ENCODE data around the gene CA9.
A peak's percentile ranks its signal among the peaks of the same experiment; 100 is the strongest.

Gene CA9

DNA sequence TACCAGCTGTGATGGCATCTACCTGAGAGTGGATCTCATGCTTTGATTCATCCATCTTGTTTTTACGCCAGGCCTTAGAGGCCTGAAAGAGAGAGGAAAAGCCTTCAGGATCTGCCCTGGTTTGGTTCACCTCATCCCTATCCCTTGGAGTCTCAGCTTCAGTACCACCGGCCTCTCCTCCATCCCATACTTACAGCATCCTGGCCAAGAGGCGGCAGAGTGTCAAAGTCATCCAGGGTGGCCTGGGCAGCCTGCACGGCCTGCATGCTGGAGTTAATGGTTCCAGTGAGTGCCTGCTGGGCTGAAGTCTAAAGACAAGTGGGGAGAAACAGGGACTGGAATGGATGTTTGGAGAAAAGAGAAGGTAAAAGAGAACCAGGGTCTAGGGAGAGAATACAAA, 45.8 kb downstream of the CA9 start:
- DNase-seq = no peak

DNA sequence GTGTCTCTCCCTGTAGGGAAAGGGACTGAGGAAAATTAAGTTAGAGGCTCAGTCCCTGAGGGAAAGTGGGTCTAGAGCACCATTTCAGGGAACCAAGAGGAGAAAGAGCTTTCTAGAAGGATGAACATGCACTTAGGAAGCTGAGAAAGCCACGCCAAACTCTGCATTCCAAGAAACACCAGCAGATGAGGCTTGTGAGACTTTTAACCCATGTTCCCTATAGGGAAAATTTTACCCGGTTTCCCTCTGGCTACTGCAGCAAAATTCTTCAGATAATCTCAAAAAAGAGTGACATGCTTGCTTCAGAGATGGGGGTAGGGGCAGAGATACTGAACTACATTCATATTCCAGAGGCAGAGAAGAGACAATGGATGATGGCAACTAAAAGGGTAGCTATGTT, 49.7 kb downstream of the CA9 start:
- DNase-seq = no peak

DNA sequence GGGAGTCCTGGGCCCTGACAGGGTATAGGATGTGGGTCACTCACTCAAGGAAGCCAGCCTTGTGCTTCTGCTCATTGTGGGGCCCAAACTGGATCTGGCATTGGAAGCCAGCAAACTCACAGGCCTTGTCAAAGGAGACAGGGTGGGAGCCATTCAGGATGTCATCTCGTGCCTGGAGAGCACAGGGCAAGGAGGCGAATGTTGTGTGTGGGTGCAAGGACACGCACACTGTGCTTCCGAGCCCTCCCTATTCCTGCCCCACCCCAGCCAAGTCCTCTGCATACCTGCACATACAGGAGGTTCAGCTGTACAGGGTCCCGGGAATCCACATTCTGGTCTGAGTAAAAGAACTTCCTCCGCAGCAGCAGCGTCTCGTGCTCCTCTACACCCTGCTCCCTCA, 50.2 kb downstream of the CA9 start:
- DNase-seq = no peak

DNA sequence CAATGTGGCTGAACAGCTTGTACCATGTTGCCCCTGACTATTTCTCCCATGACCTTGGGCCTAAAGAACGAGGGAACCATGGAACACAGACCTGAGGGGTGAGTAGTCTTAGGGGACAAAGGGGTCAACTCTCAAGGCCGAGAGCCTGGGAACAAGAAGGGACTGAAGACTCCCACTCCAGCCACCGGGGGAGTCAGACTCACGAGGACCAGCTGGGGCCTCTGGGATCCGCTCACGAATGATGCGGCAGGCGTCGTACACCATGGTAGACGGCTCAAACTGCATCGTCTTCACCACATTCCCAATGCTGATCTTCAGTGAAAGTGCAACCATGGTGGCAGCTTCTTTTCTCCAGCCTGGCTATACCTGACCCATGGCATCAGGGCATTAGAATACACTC, 51.6 kb downstream of the CA9 start:
- DNase-seq = no peak

- DNase-seq = peak; percentile 28
These were observed 53.2 kb downstream of the CA9 start for GRCh38 chr9:35726931-35727330.

DNA sequence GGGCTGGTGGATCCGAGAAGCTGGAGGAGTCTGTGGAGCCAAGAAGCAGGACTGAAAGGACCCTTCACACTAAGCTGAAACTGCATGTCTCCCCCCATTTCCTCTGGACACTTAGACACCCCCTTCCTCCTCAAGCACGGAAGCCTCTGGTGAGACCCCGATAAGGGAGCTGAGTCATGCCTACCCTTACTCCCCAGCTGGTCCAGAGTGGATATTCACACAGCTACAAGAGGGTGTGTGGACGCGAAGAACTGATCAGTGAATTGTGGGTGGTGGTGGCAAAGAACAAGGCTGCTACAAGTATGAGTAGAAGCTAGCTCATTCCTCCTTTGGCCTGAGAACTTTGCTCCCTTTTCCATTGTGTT, 53.9 kb downstream of the CA9 start:
- no peak for DNase-seq

GRCh38 chr9:35728041-35728971, 54.6 kb downstream of the CA9 start:
- peak; percentile 11 for DNase-seq

DNA sequence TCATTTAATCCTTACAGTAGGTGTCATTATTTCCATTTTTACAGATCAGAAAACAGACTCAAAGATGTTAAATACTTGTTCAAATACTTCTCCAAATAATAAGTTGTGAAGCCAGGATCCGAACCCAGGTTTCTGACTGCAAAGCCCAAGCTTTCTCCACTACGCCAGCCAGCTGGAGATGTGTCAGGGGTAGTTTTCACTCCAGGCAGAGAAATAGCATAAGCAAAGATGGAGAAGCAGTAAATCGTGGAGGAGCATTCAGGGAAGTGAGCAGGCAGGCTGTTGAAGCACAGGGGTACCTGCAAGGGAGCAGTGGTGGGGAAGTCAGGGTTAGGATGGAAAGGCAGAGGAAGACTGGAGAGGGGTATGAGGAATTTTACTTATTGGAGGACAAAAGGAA, 55.4 kb downstream of the CA9 start:
- no peak for DNase-seq

DNA sequence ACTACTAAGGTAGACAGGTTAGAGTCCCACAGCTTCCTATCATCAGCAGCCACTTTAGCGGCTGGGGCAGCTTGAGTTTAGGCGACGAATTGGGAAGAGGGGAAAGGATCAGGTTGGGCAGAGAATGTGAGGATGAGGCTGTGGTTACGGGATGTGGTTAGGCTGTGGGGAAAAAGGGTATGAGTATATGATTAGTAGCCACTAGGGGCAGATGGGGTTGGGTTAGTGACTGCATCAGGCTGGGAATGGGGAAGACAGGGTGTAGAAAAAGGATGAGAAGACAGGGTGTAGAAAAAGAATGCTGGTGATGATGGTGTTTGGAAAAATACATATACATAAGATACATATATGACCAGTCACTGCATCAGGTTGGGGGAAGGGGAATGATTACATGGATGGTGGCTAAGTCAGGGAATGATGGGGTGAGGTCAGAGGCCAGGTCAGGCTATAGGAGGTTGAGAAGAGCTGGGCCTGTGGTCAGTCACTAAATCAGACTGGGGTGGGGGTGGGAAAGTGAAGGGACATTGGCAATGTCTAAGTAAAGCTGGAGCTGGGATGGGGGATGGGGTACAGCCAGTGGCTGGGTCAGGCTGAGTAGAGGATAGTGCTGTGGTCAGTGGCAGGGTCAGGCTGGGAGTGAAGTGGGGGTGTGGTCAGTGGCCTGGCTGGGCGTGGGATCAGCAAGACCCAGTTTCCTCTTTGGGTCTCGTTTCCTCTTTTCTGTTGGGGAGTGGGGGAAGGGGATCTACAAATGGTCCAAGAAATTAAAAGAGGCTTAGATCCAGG, 56.2 kb downstream of the CA9 start:
- DNase-seq = peak; percentile 7

DNA sequence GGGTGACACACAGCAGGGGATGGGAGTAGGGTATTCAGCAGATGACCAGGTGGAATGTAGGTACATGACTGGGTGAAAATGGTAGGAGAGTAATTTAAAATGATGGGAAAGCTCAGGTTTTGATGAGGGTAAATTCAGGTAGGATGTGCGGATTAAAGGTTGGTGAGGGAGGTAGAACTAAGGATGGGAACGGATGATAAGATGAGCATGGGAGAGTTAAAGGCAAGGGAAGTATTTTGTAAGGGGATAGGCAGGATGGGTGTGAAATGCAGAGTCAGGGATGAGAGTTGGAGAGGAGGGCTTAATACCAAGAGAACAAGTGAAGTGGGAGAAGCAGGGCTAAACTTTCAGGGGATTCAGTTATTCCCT, 56.7 kb downstream of the CA9 start:
- no peak for DNase-seq
